Testis (tissue), 2 donors: ENCODE measurements around the gene KRT7.
"Not testable (repeated sequence)": the region's sequence is repeated elsewhere in the genome, so short reads cannot be mapped to it uniquely, and the experiment has no call there.

Experiments used
- POLR2A ChIP-seq: fragments of 450-650 bp; IDR thresholded peaks from one replicate; pipeline ENCODE4 v1.6.1; 2017; ENCODE audit warnings: antibody characterized with exemption, mild to moderate bottlenecking, moderate library complexity
- TF ChIP-seq, protein P1 (sequence below), 3 experiments: fragments of 450-650 bp in 2 of 3; fragments of 200-600 bp in 1 of 3; sonication (generic) in 1 of 3; IDR thresholded peaks; one replicate each; pipeline ENCODE4 v1.5.1; 2016 to 2019; ENCODE audit warnings: antibody characterized with exemption in 3 of 3, mild to moderate bottlenecking in 2 of 3, moderate library complexity in 1 of 3

- not testable (repeated sequence) for TF ChIP-seq POLR2A
- TF ChIP-seq, protein P1, sequence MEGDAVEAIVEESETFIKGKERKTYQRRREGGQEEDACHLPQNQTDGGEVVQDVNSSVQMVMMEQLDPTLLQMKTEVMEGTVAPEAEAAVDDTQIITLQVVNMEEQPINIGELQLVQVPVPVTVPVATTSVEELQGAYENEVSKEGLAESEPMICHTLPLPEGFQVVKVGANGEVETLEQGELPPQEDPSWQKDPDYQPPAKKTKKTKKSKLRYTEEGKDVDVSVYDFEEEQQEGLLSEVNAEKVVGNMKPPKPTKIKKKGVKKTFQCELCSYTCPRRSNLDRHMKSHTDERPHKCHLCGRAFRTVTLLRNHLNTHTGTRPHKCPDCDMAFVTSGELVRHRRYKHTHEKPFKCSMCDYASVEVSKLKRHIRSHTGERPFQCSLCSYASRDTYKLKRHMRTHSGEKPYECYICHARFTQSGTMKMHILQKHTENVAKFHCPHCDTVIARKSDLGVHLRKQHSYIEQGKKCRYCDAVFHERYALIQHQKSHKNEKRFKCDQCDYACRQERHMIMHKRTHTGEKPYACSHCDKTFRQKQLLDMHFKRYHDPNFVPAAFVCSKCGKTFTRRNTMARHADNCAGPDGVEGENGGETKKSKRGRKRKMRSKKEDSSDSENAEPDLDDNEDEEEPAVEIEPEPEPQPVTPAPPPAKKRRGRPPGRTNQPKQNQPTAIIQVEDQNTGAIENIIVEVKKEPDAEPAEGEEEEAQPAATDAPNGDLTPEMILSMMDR (IDR thresholded peaks at IDR 0.05) = not testable (repeated sequence)
These were observed 24.9 kb downstream of the KRT7 start for GRCh38 chr12:52257922-52258321.
